WTC11 (cell line): ENCODE results near the gene PCNX3. TPM values are rescaled to one million over a fixed set of nuclear protein-coding genes. Genes with fewer than 3 reads are reported as not detected.

Experiments
- ATAC-seq: fragments of 200-7000 bp; cut with Tn5 transposase; 2 replicates; pipeline ENCODE4 v1.10.0; 2021; ENCODE audit warnings: mild to moderate bottlenecking, moderate library complexity
- CTCF ChIA-PET: fragments of 300-600 bp; sonication (Branson Sonifier 250); formaldehyde crosslinking; loops from one replicate; lab custom pipeline; 2021; ENCODE audit warnings: antibody characterized with exemption; lab: Charles Lee
- POLR2A ChIA-PET: fragments of 350-600 bp; sonication (Branson Sonifier 250); formaldehyde crosslinking; loops from one replicate; lab custom pipeline; 2021; ENCODE audit warnings: antibody characterized with exemption; lab: Charles Lee
- DNase-seq: peaks from one replicate; pipeline ENCODE4 v3.0.0; 2021; ENCODE audit warnings: low spot score
- H3K27ac Mint-ChIP-seq: 2 replicates; pipeline ENCODE4 v1.8.0; 2021; ENCODE audit warnings: mixed read lengths
- H3K27me3 Mint-ChIP-seq: 2 replicates; pipeline ENCODE4 v1.8.0; 2021; ENCODE audit warnings: low read depth, mild to moderate bottlenecking, moderate library complexity, mixed read lengths
- H3K36me3 Mint-ChIP-seq: 2 replicates; pipeline ENCODE4 v1.8.0; 2021; ENCODE audit warnings: mixed read lengths
- H3K4me1 Mint-ChIP-seq: 2 replicates; pipeline ENCODE4 v1.8.0; 2022; ENCODE audit warnings: mixed read lengths
- H3K4me3 Mint-ChIP-seq: 2 replicates; pipeline ENCODE4 v1.8.0; 2021; ENCODE audit warnings: mild to moderate bottlenecking, moderate library complexity, mixed read lengths
- H3K9me3 Mint-ChIP-seq: 2 replicates; pipeline ENCODE4 v1.8.0; 2021; ENCODE audit warnings: mixed read lengths
- CDX4 ChIP-seq: fragments of 250-450 bp; sonication (Bioruptor Pico); IDR thresholded peaks from 2 replicates; pipeline ENCODE4 v1.9.0; 2021; ENCODE audit warnings: moderate library complexity, mild to moderate bottlenecking, inconsistent platforms, borderline replicate concordance
- CREB1 ChIP-seq: sonication (generic); formaldehyde crosslinking; IDR thresholded peaks from 2 replicates; pipeline ENCODE4 v1.8.0; 2023; ENCODE audit warnings: mild to moderate bottlenecking, missing genetic modification reagents
- ERG ChIP-seq: fragments of 250-450 bp; sonication (Bioruptor Pico); IDR thresholded peaks from 2 replicates; pipeline ENCODE4 v1.8.0; 2021; ENCODE audit warnings: mild to moderate bottlenecking
- ESRRA ChIP-seq: sonication (generic); formaldehyde crosslinking; IDR thresholded peaks from 2 replicates; pipeline ENCODE4 v1.8.1; 2022; ENCODE audit warnings: mild to moderate bottlenecking, missing genetic modification reagents, borderline replicate concordance
- GRHL2 ChIP-seq: fragments of 250-450 bp; sonication (Bioruptor Pico); IDR thresholded peaks from 2 replicates; pipeline ENCODE4 v1.8.0; 2022; ENCODE audit warnings: mild to moderate bottlenecking, moderate library complexity; ENCODE audit not compliant: insufficient replicate concordance, severe bottlenecking
- GTF2I ChIP-seq: fragments of 250-450 bp; sonication (Bioruptor Pico); conservative IDR thresholded peaks from 2 replicates; pipeline ENCODE4 v1.4.0; 2021; ENCODE audit warnings: mild to moderate bottlenecking
- HMGA2 ChIP-seq: fragments of 250-450 bp; sonication (Bioruptor Pico); IDR thresholded peaks from 2 replicates; pipeline ENCODE4 v1.4.0; 2021; ENCODE audit warnings: mild to moderate bottlenecking, moderate library complexity
- IRF2 ChIP-seq: sonication (generic); formaldehyde crosslinking; IDR thresholded peaks from 2 replicates; pipeline ENCODE4 v1.8.0; 2022; ENCODE audit warnings: low read depth, missing genetic modification reagents, borderline replicate concordance
- JAZF1 ChIP-seq: fragments of 250-450 bp; sonication (Bioruptor Pico); IDR thresholded peaks from 2 replicates; pipeline ENCODE4 v1.9.0; 2021; ENCODE audit warnings: moderate library complexity, mild to moderate bottlenecking, inconsistent platforms
- NFATC4 ChIP-seq: fragments of 250-450 bp; sonication (Bioruptor Pico); IDR thresholded peaks from 2 replicates; pipeline ENCODE4 v1.9.0; 2021; ENCODE audit warnings: mild to moderate bottlenecking
- PRRX2 ChIP-seq: fragments of 250-450 bp; sonication (Bioruptor Pico); IDR thresholded peaks from 2 replicates; pipeline ENCODE4 v1.8.0; 2021; ENCODE audit warnings: mild to moderate bottlenecking
- RORB ChIP-seq: fragments of 250-450 bp; sonication (Bioruptor Pico); IDR thresholded peaks from 2 replicates; pipeline ENCODE4 v1.9.0; 2021; ENCODE audit warnings: mild to moderate bottlenecking
- SMAD3 ChIP-seq: sonication (generic); formaldehyde crosslinking; IDR thresholded peaks from 2 replicates; pipeline ENCODE4 v1.8.0; 2022; ENCODE audit warnings: missing genetic modification reagents, mild to moderate bottlenecking, borderline replicate concordance
- SP1 ChIP-seq: sonication (generic); formaldehyde crosslinking; conservative IDR thresholded peaks from 2 replicates; pipeline ENCODE4 v1.8.1; 2022; ENCODE audit warnings: missing genetic modification reagents
- ZNF425 ChIP-seq: fragments of 250-450 bp; sonication (Bioruptor Pico); conservative IDR thresholded peaks from 2 replicates; pipeline ENCODE4 v1.9.0; 2021; ENCODE audit warnings: mild to moderate bottlenecking
- total RNA-seq: library from RNA; stranded (reverse); gene quantifications from 3 replicates; pipeline ENCODE4 v1.2.3, GENCODE V29; 2021
- TF ChIP-seq, protein P1 (sequence below): sonication (generic); formaldehyde crosslinking; IDR thresholded peaks from 2 replicates; pipeline ENCODE4 v1.8.0; 2022; ENCODE audit warnings: missing genetic modification reagents
- TF ChIP-seq, protein P2 (sequence below): fragments of 250-450 bp; sonication (Bioruptor Pico); IDR thresholded peaks from 2 replicates; pipeline ENCODE4 v2.1.2; 2022; ENCODE audit warnings: mild to moderate bottlenecking, moderate library complexity
- TF ChIP-seq, protein P3 (sequence below): fragments of 250-450 bp; sonication (Bioruptor Pico); IDR thresholded peaks from 2 replicates; pipeline ENCODE4 v1.9.0; 2021; ENCODE audit warnings: mild to moderate bottlenecking

Gene PCNX3
- total RNA-seq, 1 experiment from 2014 or later = 51.6 TPM

- Mint-ChIP-seq H3K4me1 (peaks cover 32% of the 10 kb centered on the region), H3K27me3 (peaks cover 75% of the 10 kb centered on the region), H3K27ac (no peak overlapping the region), H3K36me3 (no peaks in the 10 kb centered on the region), H3K9me3 (no peaks in the 10 kb centered on the region), H3K4me3 (no peak overlapping the region)
- TF ChIP-seq NFATC4 (CRISPR knock-in tag) (no peak), ERG (CRISPR knock-in tag) (no peak), SMAD3 (CRISPR knock-in tag) (no peak), SP1 (CRISPR knock-in tag) (no peak), PRRX2 (no peak)
- TF ChIP-seq, protein P1, sequence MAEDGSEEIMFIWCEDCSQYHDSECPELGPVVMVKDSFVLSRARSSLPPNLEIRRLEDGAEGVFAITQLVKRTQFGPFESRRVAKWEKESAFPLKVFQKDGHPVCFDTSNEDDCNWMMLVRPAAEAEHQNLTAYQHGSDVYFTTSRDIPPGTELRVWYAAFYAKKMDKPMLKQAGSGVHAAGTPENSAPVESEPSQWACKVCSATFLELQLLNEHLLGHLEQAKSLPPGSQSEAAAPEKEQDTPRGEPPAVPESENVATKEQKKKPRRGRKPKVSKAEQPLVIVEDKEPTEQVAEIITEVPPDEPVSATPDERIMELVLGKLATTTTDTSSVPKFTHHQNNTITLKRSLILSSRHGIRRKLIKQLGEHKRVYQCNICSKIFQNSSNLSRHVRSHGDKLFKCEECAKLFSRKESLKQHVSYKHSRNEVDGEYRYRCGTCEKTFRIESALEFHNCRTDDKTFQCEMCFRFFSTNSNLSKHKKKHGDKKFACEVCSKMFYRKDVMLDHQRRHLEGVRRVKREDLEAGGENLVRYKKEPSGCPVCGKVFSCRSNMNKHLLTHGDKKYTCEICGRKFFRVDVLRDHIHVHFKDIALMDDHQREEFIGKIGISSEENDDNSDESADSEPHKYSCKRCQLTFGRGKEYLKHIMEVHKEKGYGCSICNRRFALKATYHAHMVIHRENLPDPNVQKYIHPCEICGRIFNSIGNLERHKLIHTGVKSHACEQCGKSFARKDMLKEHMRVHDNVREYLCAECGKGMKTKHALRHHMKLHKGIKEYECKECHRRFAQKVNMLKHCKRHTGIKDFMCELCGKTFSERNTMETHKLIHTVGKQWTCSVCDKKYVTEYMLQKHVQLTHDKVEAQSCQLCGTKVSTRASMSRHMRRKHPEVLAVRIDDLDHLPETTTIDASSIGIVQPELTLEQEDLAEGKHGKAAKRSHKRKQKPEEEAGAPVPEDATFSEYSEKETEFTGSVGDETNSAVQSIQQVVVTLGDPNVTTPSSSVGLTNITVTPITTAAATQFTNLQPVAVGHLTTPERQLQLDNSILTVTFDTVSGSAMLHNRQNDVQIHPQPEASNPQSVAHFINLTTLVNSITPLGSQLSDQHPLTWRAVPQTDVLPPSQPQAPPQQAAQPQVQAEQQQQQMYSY = peak; percentile 72
- ChIA-PET CTCF (interaction anchor here (0.9 to 13.8 kb wide), 8 partner anchors 13 to 50 kb away, joined by 4 to 311 read pairs (median 30); partner anchors contain the start of genes EHBP1L1, FAM89B, LTBP3 and MAP3K11), POLR2A (interaction anchor here (0.5 to 0.9 kb wide), 2 partner anchors 49 to 191 kb away, joined by 3 to 6 read pairs; no protein-coding TSS in a partner anchor)
- ATAC-seq = no peak
- no peak for DNase-seq
Observed at GRCh38 chr11:65589444-65590239, 25.9 kb upstream of the PCNX3 start.

- DNase-seq (no peak), ATAC-seq (no peak)
- no peak overlapping the region; the same call in 1 of the 2 replicates for H3K4me3 Mint-ChIP-seq
- no peak overlapping the region for H3K27ac Mint-ChIP-seq
- ChIA-PET POLR2A (interaction anchor here (0.9 kb wide), 1 partner anchor 49 kb away, joined by 3 read pairs; no protein-coding TSS in a partner anchor), CTCF (interaction anchor here (1.2 to 13.8 kb wide), 8 partner anchors 15 to 261 kb away, joined by 4 to 311 read pairs (median 30); partner anchors contain the start of genes EHBP1L1, FAM89B, LTBP3 and MAP3K11)
- no peaks in the 10 kb centered on the region for H3K9me3 Mint-ChIP-seq
- peaks cover 32% of the 10 kb centered on the region for H3K4me1 Mint-ChIP-seq
- TF ChIP-seq, protein P2, sequence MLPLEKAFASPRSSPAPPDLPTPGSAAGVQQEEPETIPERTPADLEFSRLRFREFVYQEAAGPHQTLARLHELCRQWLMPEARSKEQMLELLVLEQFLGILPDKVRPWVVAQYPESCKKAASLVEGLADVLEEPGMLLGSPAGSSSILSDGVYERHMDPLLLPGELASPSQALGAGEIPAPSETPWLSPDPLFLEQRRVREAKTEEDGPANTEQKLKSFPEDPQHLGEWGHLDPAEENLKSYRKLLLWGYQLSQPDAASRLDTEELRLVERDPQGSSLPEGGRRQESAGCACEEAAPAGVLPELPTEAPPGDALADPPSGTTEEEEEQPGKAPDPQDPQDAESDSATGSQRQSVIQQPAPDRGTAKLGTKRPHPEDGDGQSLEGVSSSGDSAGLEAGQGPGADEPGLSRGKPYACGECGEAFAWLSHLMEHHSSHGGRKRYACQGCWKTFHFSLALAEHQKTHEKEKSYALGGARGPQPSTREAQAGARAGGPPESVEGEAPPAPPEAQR (CRISPR knock-in tag) = no peak
- TF ChIP-seq ZNF425 (CRISPR knock-in tag) = no peak
- TF ChIP-seq CDX4 (CRISPR knock-in tag) = no peak
- TF ChIP-seq ESRRA = no peak
- TF ChIP-seq, protein P3, sequence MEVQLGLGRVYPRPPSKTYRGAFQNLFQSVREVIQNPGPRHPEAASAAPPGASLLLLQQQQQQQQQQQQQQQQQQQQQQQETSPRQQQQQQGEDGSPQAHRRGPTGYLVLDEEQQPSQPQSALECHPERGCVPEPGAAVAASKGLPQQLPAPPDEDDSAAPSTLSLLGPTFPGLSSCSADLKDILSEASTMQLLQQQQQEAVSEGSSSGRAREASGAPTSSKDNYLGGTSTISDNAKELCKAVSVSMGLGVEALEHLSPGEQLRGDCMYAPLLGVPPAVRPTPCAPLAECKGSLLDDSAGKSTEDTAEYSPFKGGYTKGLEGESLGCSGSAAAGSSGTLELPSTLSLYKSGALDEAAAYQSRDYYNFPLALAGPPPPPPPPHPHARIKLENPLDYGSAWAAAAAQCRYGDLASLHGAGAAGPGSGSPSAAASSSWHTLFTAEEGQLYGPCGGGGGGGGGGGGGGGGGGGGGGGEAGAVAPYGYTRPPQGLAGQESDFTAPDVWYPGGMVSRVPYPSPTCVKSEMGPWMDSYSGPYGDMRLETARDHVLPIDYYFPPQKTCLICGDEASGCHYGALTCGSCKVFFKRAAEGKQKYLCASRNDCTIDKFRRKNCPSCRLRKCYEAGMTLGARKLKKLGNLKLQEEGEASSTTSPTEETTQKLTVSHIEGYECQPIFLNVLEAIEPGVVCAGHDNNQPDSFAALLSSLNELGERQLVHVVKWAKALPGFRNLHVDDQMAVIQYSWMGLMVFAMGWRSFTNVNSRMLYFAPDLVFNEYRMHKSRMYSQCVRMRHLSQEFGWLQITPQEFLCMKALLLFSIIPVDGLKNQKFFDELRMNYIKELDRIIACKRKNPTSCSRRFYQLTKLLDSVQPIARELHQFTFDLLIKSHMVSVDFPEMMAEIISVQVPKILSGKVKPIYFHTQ (CRISPR knock-in tag) = no peak
- TF ChIP-seq HMGA2 (CRISPR knock-in tag) = no peak
- no peak for TF ChIP-seq CREB1
- no peak for TF ChIP-seq IRF2 (CRISPR knock-in tag)
- no peak for TF ChIP-seq RORB (CRISPR knock-in tag)
- no peak for TF ChIP-seq GTF2I
- no peak for TF ChIP-seq JAZF1 (CRISPR knock-in tag)
- TF ChIP-seq GRHL2 (CRISPR knock-in tag) = no peak
- TF ChIP-seq, all 79 proteins: peak for 0
- Mint-ChIP-seq H3K36me3 (no peaks in the 10 kb centered on the region), H3K27me3 (peaks cover 74% of the 10 kb centered on the region)
Observed at GRCh38 chr11:65590240-65590738, 25.3 kb upstream of the PCNX3 start.
